OCI-LY3 (cell line): Measurements from ENCODE around the gene HOXC6.

Experiments
- H2AFZ ChIP-seq: fragments of 200-600, 300-600 bp; shearing (Covaris generic); 2 replicates; pipeline ENCODE4 v1.6.0; 2014; ENCODE audit warnings: antibody characterized with exemption, low read depth, low read length
- H3K27ac ChIP-seq: fragments of 200-600, 300-600 bp; sonication (generic); 2 replicates; pipeline ENCODE4 v1.5.1; 2014; ENCODE audit warnings: mild to moderate bottlenecking, low read length, moderate library complexity, mixed read lengths
- H3K27me3 ChIP-seq: fragments of 200-600, 300-600 bp; sonication (generic); 2 replicates; pipeline ENCODE4 v1.6.1; 2014; ENCODE audit warnings: low read depth, low read length, mixed read lengths
- H3K36me3 ChIP-seq: fragments of 200-600, 300-600 bp; sonication (generic); replicated peaks from 2 replicates; pipeline ENCODE3; 2014; ENCODE audit warnings: low read depth, low read length, mixed read lengths
- H3K4me1 ChIP-seq: fragments of 300-600, 200-600 bp; sonication (generic); 2 replicates; pipeline ENCODE4 v1.6.1; 2014; ENCODE audit warnings: low read length, mixed read lengths
- H3K4me2 ChIP-seq: fragments of 200-600, 300-600 bp; sonication (generic); 2 replicates; pipeline ENCODE4 v1.6.1; 2014; ENCODE audit warnings: low read length, mixed read lengths
- H3K4me3 ChIP-seq: fragments of 300-600, 200-600 bp; sonication (generic); 2 replicates; pipeline ENCODE4 v1.5.1; 2014; ENCODE audit warnings: antibody characterized with exemption, mild to moderate bottlenecking, low read length, moderate library complexity
- H3K79me2 ChIP-seq: fragments of 300-600, 200-600 bp; shearing (Covaris generic); 2 replicates; pipeline ENCODE4 v1.6.1; 2014; ENCODE audit warnings: mild to moderate bottlenecking, low read length, mixed read lengths
- H3K9ac ChIP-seq: fragments of 300-600, 200-600 bp; shearing (Covaris generic); 2 replicates; pipeline ENCODE4 v1.6.0; 2014; ENCODE audit warnings: mild to moderate bottlenecking, low read length, moderate library complexity
- H3K9me3 ChIP-seq: fragments of 200-600, 300-600 bp; shearing (Covaris generic); 2 replicates; pipeline ENCODE4 v1.6.1; 2014; ENCODE audit warnings: low read length, mixed read lengths; ENCODE audit not compliant: insufficient read depth
- H4K20me1 ChIP-seq: fragments of 200-600, 300-600 bp; sonication (generic); 2 replicates; pipeline ENCODE4 v1.6.1; 2016; ENCODE audit warnings: low read length, mixed read lengths; ENCODE audit not compliant: insufficient read depth
- EZH2phosphoT487 ChIP-seq: fragments of 200-600 bp; shearing (Covaris generic); IDR thresholded peaks from 2 replicates; pipeline ENCODE4 v1.6.1; 2018; ENCODE audit warnings: antibody characterized with exemption, mixed run types, low read depth
- TF ChIP-seq, protein P1 (sequence below): fragments of 200-600, 300-600 bp; sonication (generic); IDR thresholded peaks from 2 replicates; pipeline ENCODE4 v1.5.1; 2014; ENCODE audit warnings: antibody characterized with exemption, low read length, low read depth

HOXC6 gene

DNA sequence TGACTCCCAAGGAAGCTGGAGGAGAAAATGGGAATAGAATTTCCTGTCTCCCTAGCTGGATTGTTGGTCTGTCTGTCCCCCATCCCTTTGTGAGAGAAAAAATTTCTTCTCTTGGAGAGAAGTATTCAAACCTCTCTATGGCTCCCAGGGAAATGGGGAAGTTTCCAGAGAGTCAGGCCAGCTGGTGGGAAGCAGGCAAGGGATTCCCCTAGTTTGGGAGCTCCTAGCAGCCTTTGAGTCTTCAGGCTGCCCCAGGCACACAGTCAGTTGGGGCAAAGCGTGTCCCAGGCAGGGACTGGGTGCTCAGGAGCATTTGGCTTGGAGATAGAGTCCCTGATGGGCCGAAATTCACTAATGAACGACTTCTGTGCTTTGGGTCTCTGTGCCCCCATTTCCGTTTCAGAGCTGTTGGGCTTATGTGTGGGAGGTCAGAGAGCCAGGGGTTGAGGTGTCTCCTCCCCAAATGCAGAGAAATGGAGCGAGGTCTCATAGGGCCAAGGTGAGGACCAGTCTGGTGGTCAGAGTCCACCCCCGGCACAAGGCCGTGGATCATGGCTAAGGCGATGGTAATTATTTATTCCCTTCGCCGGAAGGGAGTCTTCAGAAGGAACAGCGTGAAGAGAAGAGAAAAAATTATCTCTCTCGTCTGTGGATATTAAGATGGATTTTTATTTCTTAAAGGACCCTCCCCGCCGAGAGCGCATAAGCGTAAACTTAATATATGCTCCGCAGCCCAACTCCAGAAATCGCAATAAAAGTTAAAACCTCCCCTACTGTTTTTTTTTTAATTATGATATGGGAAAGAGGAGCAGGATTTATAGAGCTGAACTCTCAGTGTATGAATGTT is 34.9 kb upstream of the HOXC6 start:
- Histone ChIP-seq H3K79me2 (no peaks in the 10 kb centered on the region), H3K27me3 (0 out of 2 replicates have a peak, but pooled peaks cover 8% of the 10 kb centered on the region), H3K9ac (no peak overlapping the region), H3K9me3 (no peaks in the 10 kb centered on the region), H3K36me3 (no peaks in the 10 kb centered on the region), H3K4me1 (peaks cover 60% of the 10 kb centered on the region), H3K4me2 (peak overlapping the region; percentile 99; the same call in 1 of the 2 replicates), H4K20me1 (no peaks in the 10 kb centered on the region), H3K4me3 (no peak overlapping the region), H2AFZ (no peak overlapping the region), H3K27ac (no peak overlapping the region)
- no peak for TF ChIP-seq EZH2phosphoT487
- TF ChIP-seq, protein P1, sequence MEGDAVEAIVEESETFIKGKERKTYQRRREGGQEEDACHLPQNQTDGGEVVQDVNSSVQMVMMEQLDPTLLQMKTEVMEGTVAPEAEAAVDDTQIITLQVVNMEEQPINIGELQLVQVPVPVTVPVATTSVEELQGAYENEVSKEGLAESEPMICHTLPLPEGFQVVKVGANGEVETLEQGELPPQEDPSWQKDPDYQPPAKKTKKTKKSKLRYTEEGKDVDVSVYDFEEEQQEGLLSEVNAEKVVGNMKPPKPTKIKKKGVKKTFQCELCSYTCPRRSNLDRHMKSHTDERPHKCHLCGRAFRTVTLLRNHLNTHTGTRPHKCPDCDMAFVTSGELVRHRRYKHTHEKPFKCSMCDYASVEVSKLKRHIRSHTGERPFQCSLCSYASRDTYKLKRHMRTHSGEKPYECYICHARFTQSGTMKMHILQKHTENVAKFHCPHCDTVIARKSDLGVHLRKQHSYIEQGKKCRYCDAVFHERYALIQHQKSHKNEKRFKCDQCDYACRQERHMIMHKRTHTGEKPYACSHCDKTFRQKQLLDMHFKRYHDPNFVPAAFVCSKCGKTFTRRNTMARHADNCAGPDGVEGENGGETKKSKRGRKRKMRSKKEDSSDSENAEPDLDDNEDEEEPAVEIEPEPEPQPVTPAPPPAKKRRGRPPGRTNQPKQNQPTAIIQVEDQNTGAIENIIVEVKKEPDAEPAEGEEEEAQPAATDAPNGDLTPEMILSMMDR, result no peak

DNA sequence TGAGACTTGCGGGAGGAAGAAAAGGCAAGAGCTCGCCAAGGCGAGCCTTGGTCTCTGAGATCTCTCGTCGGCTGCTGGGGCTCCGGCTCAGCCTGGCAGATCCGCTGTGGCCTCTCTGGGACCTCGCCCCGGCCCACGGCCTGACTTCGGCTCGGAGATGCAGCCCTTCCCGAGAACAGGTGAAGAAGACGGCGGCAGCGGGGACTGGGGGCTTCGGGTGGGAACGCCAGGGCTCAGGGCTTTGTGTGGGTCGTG is 34.3 kb upstream of the HOXC6 start:
- H3K79me2 ChIP-seq, result no peaks in the 10 kb centered on the region
- peaks cover 55% of the 10 kb centered on the region for H3K4me1 ChIP-seq
- no peak overlapping the region for H3K9ac ChIP-seq
- TF ChIP-seq, protein P1, result no peak
- no peak for TF ChIP-seq EZH2phosphoT487
- no peak overlapping the region for H3K4me3 ChIP-seq
- H4K20me1 ChIP-seq, result no peaks in the 10 kb centered on the region
- no peak overlapping the region for H3K27ac ChIP-seq
- H3K36me3 ChIP-seq, result no peaks in the 10 kb centered on the region
- H2AFZ ChIP-seq, result no peak overlapping the region
- H3K9me3 ChIP-seq, result no peaks in the 10 kb centered on the region
- H3K27me3 ChIP-seq, result 0 out of 2 replicates have a peak, but pooled peaks cover 8% of the 10 kb centered on the region
- H3K4me2 ChIP-seq, result no peak overlapping the region

DNA sequence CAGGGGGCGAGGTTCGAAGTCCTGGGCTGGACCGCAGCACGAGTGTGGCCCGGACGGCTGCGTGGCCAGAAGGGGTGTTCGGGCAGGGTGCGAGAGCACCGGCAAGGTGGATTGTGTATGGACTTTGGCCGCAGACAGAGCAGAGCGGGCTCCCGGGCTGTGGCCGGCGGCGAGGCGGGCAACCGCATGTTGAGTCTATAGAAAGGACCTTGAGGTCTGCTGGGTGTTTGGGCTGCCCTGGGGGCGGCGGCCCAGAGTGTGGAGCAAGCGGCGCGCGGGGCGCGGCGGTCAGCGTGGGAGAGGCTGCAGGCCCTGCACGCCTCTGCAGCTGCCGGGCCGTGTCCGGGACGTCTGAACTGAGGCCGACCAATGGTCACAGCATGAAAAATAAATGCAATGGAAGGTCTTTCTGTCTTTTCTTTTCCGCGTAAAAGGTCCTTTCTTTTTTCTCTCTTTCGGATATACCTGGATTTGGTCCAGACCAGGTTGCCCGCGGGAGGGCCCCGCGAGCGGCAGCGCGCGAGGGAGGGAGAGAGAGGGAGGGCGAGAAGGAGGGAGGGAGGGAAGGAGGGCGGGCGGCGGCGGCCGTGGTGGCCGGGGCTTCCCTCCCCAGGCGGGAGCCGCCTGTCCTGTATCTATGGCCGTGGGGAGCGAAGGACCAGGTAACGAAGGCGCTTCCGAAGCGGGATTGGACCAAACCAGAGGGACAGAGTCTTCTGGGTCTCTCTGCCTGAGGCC is 33.8 kb upstream of the HOXC6 start:
- Histone ChIP-seq H3K27me3 (0 out of 2 replicates have a peak, but pooled peaks cover 8% of the 10 kb centered on the region), H3K36me3 (no peaks in the 10 kb centered on the region), H3K9me3 (no peaks in the 10 kb centered on the region), H3K4me1 (peaks cover 52% of the 10 kb centered on the region), H2AFZ (no peak overlapping the region), H3K4me2 (peak overlapping the region; percentile 95), H3K27ac (no peak overlapping the region), H4K20me1 (no peaks in the 10 kb centered on the region), H3K9ac (no peak overlapping the region), H3K4me3 (peak overlapping the region; percentile 90; the same call in 1 of the 2 replicates), H3K79me2 (no peaks in the 10 kb centered on the region)
- TF ChIP-seq EZH2phosphoT487, result no peak
- TF ChIP-seq, protein P1, result no peak

DNA sequence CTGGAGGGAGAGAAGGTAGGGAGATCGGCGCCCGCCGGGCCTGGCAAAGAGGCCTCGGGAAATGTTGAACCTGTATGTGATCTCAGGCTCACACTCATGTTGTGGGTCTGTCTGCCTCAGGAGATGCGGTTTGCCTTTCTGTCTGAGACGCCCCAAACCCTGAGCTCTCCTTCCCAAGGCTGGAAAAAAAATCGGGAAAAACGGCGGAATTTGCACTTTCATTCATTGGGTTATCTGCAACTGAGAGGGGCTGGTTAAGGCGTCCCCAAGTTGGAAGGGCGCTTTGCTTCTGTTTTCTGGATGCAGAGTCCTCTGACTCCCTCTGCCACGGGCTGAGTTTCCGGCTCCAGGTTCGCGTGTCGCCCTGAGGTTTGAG is 33.2 kb upstream of the HOXC6 start:
- H3K9ac ChIP-seq, result peak overlapping the region; percentile 98; the same call in 1 of the 2 replicates
- H3K4me3 ChIP-seq, result peak overlapping the region; percentile 90
- H3K4me2 ChIP-seq, result peak overlapping the region; percentile 95
- no peaks in the 10 kb centered on the region for H4K20me1 ChIP-seq
- H3K79me2 ChIP-seq, result no peaks in the 10 kb centered on the region
- H3K27ac ChIP-seq, result no peak overlapping the region
- H3K4me1 ChIP-seq, result peaks cover 46% of the 10 kb centered on the region
- no peaks in the 10 kb centered on the region for H3K36me3 ChIP-seq
- 0 out of 2 replicates have a peak, but pooled peaks cover 8% of the 10 kb centered on the region for H3K27me3 ChIP-seq
- no peak overlapping the region; the same call in 1 of the 2 replicates for H2AFZ ChIP-seq
- TF ChIP-seq, protein P1, result no peak
- TF ChIP-seq EZH2phosphoT487, result no peak
- H3K9me3 ChIP-seq, result no peaks in the 10 kb centered on the region
